ENCODE results near the gene CTSA. TPM values are rescaled to one million over a fixed set of nuclear protein-coding genes. Genes with fewer than 3 reads are reported as not detected.
A peak's percentile ranks its signal among the peaks of the same experiment; 100 is the strongest.

CTSA gene
- total RNA-seq, 1 experiment from 2014 or later: 282 TPM

DNA sequence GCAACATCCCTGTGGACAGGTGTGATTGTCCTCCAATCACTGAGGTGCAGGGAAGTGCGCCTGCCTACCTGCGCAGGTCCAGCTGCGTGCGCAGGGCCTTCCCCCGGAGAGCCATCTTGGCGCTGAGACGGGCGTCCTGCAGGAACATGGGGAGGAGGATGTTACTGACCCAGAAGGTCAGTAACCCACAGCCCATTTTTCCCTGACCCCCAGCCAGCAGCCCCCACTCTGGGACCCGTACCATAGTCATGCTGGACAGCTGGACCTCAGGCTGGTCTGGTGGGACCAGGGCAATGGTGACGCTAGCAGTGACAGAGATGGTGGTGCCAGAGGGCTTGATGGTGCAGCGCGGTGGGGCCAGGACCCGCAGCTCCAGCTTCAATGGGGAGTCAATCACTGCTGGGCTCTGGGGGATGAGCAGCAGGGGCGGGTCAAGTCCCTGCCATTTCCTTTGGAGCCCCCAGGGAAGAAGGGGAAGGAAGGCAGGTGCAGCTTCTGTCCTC lies 11.1 kb downstream of the CTSA start:
- Histone ChIP-seq H3K9me3 (no peaks in the 10 kb centered on the region), H3K4me3 (ENCODE audit: low read depth, low read length) (no peak overlapping the region), H3K27me3 (replicated peaks; ENCODE audit: control insufficient read depth, insufficient read depth, low read length) (no peaks in the 10 kb centered on the region), H3K36me3 (ENCODE audit: control insufficient read depth, insufficient read depth, low read length) (0 out of 2 replicates have a peak, but pooled peaks cover 5% of the 10 kb centered on the region), H3K4me1 (no peaks in the 10 kb centered on the region)
- POLR2A ChIA-PET: interaction anchor here (1.3 to 1.6 kb wide), 3 partner anchors 12 to 25 kb away, joined by 3 to 5 read pairs (median 4); partner anchors contain the start of genes CTSA, NEURL2 and ZSWIM1
- BruUV-seq (replicated peaks): no TSS peak
- peaks cover 6% of the 10 kb centered on the region for H3K4me1 Mint-ChIP-seq (ENCODE audit: low read depth, unreplicated experiment)
- H3K4me3 Mint-ChIP-seq (ENCODE audit: unreplicated experiment): no peak overlapping the region
- TF ChIP-seq, protein P1, sequence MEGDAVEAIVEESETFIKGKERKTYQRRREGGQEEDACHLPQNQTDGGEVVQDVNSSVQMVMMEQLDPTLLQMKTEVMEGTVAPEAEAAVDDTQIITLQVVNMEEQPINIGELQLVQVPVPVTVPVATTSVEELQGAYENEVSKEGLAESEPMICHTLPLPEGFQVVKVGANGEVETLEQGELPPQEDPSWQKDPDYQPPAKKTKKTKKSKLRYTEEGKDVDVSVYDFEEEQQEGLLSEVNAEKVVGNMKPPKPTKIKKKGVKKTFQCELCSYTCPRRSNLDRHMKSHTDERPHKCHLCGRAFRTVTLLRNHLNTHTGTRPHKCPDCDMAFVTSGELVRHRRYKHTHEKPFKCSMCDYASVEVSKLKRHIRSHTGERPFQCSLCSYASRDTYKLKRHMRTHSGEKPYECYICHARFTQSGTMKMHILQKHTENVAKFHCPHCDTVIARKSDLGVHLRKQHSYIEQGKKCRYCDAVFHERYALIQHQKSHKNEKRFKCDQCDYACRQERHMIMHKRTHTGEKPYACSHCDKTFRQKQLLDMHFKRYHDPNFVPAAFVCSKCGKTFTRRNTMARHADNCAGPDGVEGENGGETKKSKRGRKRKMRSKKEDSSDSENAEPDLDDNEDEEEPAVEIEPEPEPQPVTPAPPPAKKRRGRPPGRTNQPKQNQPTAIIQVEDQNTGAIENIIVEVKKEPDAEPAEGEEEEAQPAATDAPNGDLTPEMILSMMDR (IDR thresholded peaks at IDR 0.05; ENCODE audit: insufficient read depth in 1 of 2, low read depth in 1 of 2, low read length in 1 of 2, severe bottlenecking in 1 of 2, unreplicated experiment in 1 of 2): no peak
- H3K27ac Mint-ChIP-seq (ENCODE audit: unreplicated experiment): peak overlapping the region; percentile 1
- no peaks in the 10 kb centered on the region for H3K27me3 Mint-ChIP-seq (ENCODE audit: insufficient read depth, unreplicated experiment)
- CTCF ChIA-PET: interaction anchor here (1.0 kb wide), 1 partner anchor 11 kb away, joined by 3 read pairs; the partner anchor contains the start of genes CTSA and NEURL2
- H3K36me3 Mint-ChIP-seq (ENCODE audit: insufficient read depth, unreplicated experiment): peaks cover 13% of the 10 kb centered on the region
- no peak for DNase-seq
- intact Hi-C loops (cut with micrococcal nuclease; ENCODE audit: unreplicated experiment): no loop called here
- H3K9me3 Mint-ChIP-seq (ENCODE audit: unreplicated experiment): no peaks in the 10 kb centered on the region

DNA sequence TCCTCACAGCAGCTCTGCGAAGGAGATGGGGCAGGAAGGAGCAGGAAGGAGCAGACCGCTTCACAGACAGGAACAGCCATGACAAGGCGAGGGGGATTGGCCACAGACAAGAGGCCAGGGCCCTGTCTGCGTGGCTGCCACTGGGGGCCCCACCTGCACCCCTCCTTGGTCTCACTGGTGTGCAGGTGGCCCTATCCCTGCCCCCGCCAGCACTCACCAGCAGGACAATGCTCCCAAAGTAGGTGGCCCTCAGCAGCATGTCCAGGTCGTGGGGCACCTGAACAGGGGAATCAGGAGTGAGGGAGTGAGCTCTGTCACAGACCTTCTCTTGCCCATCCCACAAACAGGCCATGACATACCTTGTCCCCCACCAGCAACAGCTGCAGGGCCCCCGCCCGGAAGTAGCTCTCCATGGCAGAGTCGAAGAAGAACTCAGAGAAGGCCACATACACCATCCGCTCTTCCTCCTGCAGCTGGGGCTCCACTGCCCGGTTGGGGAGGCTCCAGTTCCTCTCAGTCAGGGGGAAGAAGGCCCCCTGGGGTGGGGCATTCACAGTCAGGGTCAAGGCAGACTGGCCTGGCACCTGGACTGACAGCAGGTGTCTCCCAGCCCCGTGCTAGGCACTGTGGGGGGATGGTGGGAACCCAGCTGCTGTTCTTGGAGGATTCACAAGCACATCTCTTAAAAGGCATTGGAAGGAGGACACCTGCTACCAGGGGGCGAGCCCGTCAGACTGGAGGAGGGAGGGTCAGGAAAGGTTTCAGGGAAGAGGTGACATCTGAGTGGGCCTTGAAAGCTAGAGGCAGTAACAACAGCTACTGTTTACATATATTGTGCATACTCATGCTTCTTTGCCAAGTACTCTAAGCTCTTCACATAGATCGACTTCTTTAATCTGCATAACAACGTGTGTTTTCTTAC lies 13.7 kb downstream of the CTSA start:
- BruUV-seq (replicated peaks): no TSS peak
- no peaks in the 10 kb centered on the region for H3K27me3 Mint-ChIP-seq (ENCODE audit: insufficient read depth, unreplicated experiment)
- DNase-seq: no peak
- Histone ChIP-seq H3K9me3 (no peaks in the 10 kb centered on the region), H3K27me3 (replicated peaks; ENCODE audit: control insufficient read depth, insufficient read depth, low read length) (no peaks in the 10 kb centered on the region), H3K4me3 (ENCODE audit: low read depth, low read length) (no peak overlapping the region), H3K36me3 (ENCODE audit: control insufficient read depth, insufficient read depth, low read length) (no peaks in the 10 kb centered on the region), H3K4me1 (no peaks in the 10 kb centered on the region)
- ChIA-PET CTCF (interaction anchor here (0.6 to 1.4 kb wide), 6 partner anchors 13 to 65 kb away, joined by 3 to 7 read pairs (median 3); partner anchors contain the start of genes CTSA and NEURL2), POLR2A (interaction anchor here (1.0 to 1.2 kb wide), 3 partner anchors 16 to 30 kb away, joined by 3 to 12 read pairs (median 4); partner anchors contain the start of gene PCIF1)
- H3K4me1 Mint-ChIP-seq (ENCODE audit: low read depth, unreplicated experiment): peaks cover 6% of the 10 kb centered on the region
- no peaks in the 10 kb centered on the region for H3K9me3 Mint-ChIP-seq (ENCODE audit: unreplicated experiment)
- H3K27ac Mint-ChIP-seq (ENCODE audit: unreplicated experiment): no peak overlapping the region
- TF ChIP-seq, protein P1 (IDR thresholded peaks at IDR 0.05; ENCODE audit: insufficient read depth in 1 of 2, low read depth in 1 of 2, low read length in 1 of 2, severe bottlenecking in 1 of 2, unreplicated experiment in 1 of 2): no peak
- H3K36me3 Mint-ChIP-seq (ENCODE audit: insufficient read depth, unreplicated experiment): peaks cover 5% of the 10 kb centered on the region
- no peak overlapping the region for H3K4me3 Mint-ChIP-seq (ENCODE audit: unreplicated experiment)
- intact Hi-C loops (cut with micrococcal nuclease; ENCODE audit: unreplicated experiment): no loop called here

DNA sequence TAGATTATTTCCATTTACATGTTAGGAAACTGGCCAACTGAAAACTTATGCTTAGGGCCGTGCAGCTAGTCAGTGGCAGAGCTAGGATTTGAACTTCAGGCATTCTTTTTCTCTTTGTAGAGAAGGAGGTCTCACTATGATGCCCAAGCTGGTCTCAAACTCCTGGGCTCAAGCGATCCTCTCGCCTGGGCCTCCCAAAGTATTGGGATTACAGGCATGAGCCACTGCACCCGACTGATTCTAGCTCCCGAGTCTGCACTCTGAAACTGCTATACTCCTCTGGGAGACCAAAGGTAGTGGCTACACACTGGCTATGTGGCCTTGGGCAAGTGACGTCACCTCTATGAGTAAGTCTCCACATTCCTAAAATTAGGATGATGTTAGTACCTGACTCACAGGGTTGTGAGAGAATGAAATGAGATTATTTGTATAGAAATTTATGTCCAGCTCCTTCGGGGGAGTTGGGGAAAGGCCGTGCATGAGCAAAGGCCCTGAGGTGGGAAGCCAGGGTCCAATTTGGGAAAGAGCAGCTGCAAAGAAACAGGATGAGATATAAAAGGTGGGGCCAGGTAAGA lies 14.5 kb downstream of the CTSA start:
- H3K4me1 ChIP-seq: no peaks in the 10 kb centered on the region
- CTCF ChIA-PET: interaction anchor here (0.6 to 1.4 kb wide), 6 partner anchors 14 to 64 kb away, joined by 3 to 7 read pairs (median 3); partner anchors contain the start of genes CTSA and NEURL2
- POLR2A ChIA-PET: interaction anchor here (0.5 to 1.2 kb wide), 5 partner anchors 16 to 177 kb away, joined by 3 to 12 read pairs (median 3); partner anchors contain the start of gene PCIF1
- H3K9me3 ChIP-seq: no peaks in the 10 kb centered on the region
- DNase-seq: no peak
- H3K4me3 ChIP-seq (ENCODE audit: low read depth, low read length): no peak overlapping the region
- no peaks in the 10 kb centered on the region for H3K27me3 ChIP-seq (replicated peaks; ENCODE audit: control insufficient read depth, insufficient read depth, low read length)
- intact Hi-C loops (cut with micrococcal nuclease; ENCODE audit: unreplicated experiment): no loop called here
- Mint-ChIP-seq H3K9me3 (ENCODE audit: unreplicated experiment) (no peaks in the 10 kb centered on the region), H3K27me3 (ENCODE audit: insufficient read depth, unreplicated experiment) (no peaks in the 10 kb centered on the region), H3K4me1 (ENCODE audit: low read depth, unreplicated experiment) (peaks cover 9% of the 10 kb centered on the region), H3K27ac (ENCODE audit: unreplicated experiment) (no peak overlapping the region), H3K36me3 (ENCODE audit: insufficient read depth, unreplicated experiment) (peaks cover 5% of the 10 kb centered on the region), H3K4me3 (ENCODE audit: unreplicated experiment) (no peak overlapping the region)
- TF ChIP-seq, protein P1 (IDR thresholded peaks at IDR 0.05; ENCODE audit: insufficient read depth in 1 of 2, low read depth in 1 of 2, low read length in 1 of 2, severe bottlenecking in 1 of 2, unreplicated experiment in 1 of 2): no peak
- H3K36me3 ChIP-seq (ENCODE audit: control insufficient read depth, insufficient read depth, low read length): no peaks in the 10 kb centered on the region
- no TSS peak for BruUV-seq (replicated peaks)

Measured in Caco-2 (cell line).